ENCODE results near the gene KDM3A. TPM values are rescaled to one million over a fixed set of nuclear protein-coding genes. Genes with fewer than 3 reads are reported as not detected.

KDM3A gene
- total and polyA plus RNA-seq, 10 of the 15 experiments (the other 5 are each of a cell fraction or from before 2014, with no cell fraction given), result 3.8 to 102 (median 11.1) TPM

DNA sequence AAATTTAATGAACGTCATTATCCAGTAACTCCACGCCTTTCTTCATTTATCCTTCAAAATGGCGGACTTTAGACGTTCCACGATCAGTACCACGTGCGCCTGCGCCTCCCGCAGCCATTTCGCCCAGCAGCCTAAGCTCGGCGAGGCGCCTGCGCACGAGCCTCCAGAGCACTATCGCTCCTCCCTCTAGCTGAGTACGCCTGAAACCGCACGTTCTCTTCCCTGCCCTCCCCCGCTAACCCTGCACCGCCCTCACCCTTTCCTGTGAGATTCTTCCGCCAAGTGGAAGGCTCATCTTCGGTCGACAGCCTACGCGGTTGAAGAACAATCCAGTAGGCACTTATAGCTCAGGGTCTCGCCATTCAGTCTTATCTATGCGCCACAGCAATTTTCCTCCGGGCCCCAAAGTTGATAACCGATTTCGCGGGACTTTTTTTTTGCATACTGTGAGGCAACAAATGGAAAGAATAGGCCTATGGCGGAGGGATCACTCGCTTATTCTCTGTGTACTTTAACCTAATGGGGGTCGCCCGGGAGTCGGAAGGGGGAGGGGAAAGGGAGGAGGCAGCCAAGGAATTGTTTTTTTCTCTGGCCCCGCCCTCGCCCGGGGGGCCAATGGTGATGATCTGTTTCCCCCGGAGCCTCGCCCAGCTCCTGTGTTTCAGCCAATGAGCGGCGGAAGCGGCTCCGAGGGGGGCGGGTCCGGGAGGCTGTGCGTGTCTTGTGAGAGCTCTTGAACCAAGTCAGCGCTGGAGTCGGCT, at the start of gene KDM3A (continued):
- peak; percentile 98 for TF ChIP-seq IKZF1 (conservative IDR thresholded peaks at IDR 0.05)
- TF ChIP-seq JUNB (IDR thresholded peaks at IDR 0.05), result no peak
- TF ChIP-seq, protein P1, sequence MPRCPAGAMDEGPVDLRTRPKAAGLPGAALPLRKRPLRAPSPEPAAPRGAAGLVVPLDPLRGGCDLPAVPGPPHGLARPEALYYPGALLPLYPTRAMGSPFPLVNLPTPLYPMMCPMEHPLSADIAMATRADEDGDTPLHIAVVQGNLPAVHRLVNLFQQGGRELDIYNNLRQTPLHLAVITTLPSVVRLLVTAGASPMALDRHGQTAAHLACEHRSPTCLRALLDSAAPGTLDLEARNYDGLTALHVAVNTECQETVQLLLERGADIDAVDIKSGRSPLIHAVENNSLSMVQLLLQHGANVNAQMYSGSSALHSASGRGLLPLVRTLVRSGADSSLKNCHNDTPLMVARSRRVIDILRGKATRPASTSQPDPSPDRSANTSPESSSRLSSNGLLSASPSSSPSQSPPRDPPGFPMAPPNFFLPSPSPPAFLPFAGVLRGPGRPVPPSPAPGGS (IDR thresholded peaks at IDR 0.05; ENCODE audit: borderline replicate concordance, insufficient read depth, low read depth, low read length, poor library complexity, severe bottlenecking), result no peak
- peak; percentile 83; the same call in 1 of the 2 replicates for TF ChIP-seq TAF1 (IDR thresholded peaks at IDR 0.05; ENCODE audit: borderline replicate concordance, low read depth, low read length)
- peak; percentile 83 for TF ChIP-seq POU2F2 (IDR thresholded peaks at IDR 0.05; ENCODE audit: borderline replicate concordance, low read depth, low read length)
- no peak for TF ChIP-seq BACH1 (IDR thresholded peaks at IDR 0.05; ENCODE audit: borderline replicate concordance)
- peak; percentile 96 for TF ChIP-seq CHD2 (IDR thresholded peaks at IDR 0.05; ENCODE audit: borderline replicate concordance, low read depth, low read length)
- TF ChIP-seq ZNF384 (IDR thresholded peaks at IDR 0.05; ENCODE audit: borderline replicate concordance, low read depth, low read length), result peak; percentile 88
- peak; percentile 33; the same call in 1 of the 2 replicates for TF ChIP-seq BMI1 (IDR thresholded peaks at IDR 0.05; ENCODE audit: borderline replicate concordance)
- TF ChIP-seq, protein P2, sequence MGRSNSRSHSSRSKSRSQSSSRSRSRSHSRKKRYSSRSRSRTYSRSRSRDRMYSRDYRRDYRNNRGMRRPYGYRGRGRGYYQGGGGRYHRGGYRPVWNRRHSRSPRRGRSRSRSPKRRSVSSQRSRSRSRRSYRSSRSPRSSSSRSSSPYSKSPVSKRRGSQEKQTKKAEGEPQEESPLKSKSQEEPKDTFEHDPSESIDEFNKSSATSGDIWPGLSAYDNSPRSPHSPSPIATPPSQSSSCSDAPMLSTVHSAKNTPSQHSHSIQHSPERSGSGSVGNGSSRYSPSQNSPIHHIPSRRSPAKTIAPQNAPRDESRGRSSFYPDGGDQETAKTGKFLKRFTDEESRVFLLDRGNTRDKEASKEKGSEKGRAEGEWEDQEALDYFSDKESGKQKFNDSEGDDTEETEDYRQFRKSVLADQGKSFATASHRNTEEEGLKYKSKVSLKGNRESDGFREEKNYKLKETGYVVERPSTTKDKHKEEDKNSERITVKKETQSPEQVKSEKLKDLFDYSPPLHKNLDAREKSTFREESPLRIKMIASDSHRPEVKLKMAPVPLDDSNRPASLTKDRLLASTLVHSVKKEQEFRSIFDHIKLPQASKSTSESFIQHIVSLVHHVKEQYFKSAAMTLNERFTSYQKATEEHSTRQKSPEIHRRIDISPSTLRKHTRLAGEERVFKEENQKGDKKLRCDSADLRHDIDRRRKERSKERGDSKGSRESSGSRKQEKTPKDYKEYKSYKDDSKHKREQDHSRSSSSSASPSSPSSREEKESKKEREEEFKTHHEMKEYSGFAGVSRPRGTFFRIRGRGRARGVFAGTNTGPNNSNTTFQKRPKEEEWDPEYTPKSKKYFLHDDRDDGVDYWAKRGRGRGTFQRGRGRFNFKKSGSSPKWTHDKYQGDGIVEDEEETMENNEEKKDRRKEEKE (IDR thresholded peaks at IDR 0.05), result no peak
- peak; percentile 87 for TF ChIP-seq NR2F1 (conservative IDR thresholded peaks at IDR 0.05)
- peak in 1 of 2 experiments; percentile 17; a peak in 3 of 4 replicates for TF ChIP-seq EP300 (IDR thresholded peaks at IDR 0.05; ENCODE audit: borderline replicate concordance in 1 of 2, control insufficient read depth in 1 of 2, low read depth in 2 of 2, low read length in 2 of 2)
- TF ChIP-seq, protein P3, sequence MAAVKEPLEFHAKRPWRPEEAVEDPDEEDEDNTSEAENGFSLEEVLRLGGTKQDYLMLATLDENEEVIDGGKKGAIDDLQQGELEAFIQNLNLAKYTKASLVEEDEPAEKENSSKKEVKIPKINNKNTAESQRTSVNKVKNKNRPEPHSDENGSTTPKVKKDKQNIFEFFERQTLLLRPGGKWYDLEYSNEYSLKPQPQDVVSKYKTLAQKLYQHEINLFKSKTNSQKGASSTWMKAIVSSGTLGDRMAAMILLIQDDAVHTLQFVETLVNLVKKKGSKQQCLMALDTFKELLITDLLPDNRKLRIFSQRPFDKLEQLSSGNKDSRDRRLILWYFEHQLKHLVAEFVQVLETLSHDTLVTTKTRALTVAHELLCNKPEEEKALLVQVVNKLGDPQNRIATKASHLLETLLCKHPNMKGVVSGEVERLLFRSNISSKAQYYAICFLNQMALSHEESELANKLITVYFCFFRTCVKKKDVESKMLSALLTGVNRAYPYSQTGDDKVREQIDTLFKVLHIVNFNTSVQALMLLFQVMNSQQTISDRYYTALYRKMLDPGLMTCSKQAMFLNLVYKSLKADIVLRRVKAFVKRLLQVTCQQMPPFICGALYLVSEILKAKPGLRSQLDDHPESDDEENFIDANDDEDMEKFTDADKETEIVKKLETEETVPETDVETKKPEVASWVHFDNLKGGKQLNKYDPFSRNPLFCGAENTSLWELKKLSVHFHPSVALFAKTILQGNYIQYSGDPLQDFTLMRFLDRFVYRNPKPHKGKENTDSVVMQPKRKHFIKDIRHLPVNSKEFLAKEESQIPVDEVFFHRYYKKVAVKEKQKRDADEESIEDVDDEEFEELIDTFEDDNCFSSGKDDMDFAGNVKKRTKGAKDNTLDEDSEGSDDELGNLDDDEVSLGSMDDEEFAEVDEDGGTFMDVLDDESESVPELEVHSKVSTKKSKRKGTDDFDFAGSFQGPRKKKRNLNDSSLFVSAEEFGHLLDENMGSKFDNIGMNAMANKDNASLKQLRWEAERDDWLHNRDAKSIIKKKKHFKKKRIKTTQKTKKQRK (IDR thresholded peaks at IDR 0.05; ENCODE audit: low read depth, low read length), result no peak
- TF ChIP-seq FOXK2 (IDR thresholded peaks at IDR 0.05), result peak; percentile 63; the same call in 1 of the 2 replicates
- TF ChIP-seq GABPA (IDR thresholded peaks at IDR 0.05; ENCODE audit: low read depth), result 0 out of 2 replicates have a peak, but pooled peaks have one; percentile 25
- TF ChIP-seq, protein P4, sequence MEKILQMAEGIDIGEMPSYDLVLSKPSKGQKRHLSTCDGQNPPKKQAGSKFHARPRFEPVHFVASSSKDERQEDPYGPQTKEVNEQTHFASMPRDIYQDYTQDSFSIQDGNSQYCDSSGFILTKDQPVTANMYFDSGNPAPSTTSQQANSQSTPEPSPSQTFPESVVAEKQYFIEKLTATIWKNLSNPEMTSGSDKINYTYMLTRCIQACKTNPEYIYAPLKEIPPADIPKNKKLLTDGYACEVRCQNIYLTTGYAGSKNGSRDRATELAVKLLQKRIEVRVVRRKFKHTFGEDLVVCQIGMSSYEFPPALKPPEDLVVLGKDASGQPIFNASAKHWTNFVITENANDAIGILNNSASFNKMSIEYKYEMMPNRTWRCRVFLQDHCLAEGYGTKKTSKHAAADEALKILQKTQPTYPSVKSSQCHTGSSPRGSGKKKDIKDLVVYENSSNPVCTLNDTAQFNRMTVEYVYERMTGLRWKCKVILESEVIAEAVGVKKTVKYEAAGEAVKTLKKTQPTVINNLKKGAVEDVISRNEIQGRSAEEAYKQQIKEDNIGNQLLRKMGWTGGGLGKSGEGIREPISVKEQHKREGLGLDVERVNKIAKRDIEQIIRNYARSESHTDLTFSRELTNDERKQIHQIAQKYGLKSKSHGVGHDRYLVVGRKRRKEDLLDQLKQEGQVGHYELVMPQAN (conservative IDR thresholded peaks at IDR 0.05), result no peak
- peak; percentile 99 for TF ChIP-seq NRF1 (conservative IDR thresholded peaks at IDR 0.05; ENCODE audit: low read depth, low read length)
- TF ChIP-seq KDM1A (IDR thresholded peaks at IDR 0.05; ENCODE audit: borderline replicate concordance), result no peak
- peak; percentile 53; the same call in 1 of the 2 replicates for TF ChIP-seq TCF7 (IDR thresholded peaks at IDR 0.05; ENCODE audit: borderline replicate concordance)
- no peak for TF ChIP-seq ZNF24 (IDR thresholded peaks at IDR 0.05)
